Activated CD8-positive, alpha-beta T cell treated with anti-CD3 and anti-CD28 coated beads for 36 hours (primary cell): Measurements from ENCODE around the gene VPS9D1. TPM values are rescaled to one million over a fixed set of nuclear protein-coding genes. Genes with fewer than 3 reads are reported as not detected.

ENCODE experiments used
- ATAC-seq: fragments of 200-7000 bp; cut with Tn5 transposase; one replicate; pipeline ENCODE4 v1.10.0; 2021; ENCODE audit warnings: mild to moderate bottlenecking, moderate library complexity
- CTCF ChIA-PET: fragments of 350-600 bp; sonication (Branson Sonifier 250); formaldehyde crosslinking; loops from one replicate; lab custom pipeline; 2021; ENCODE audit warnings: antibody characterized with exemption; lab: Charles Lee
- POLR2A ChIA-PET: fragments of 350-600 bp; sonication (Branson Sonifier 250); formaldehyde crosslinking; loops from one replicate; lab custom pipeline; 2021; ENCODE audit warnings: antibody characterized with exemption; lab: Charles Lee
- DNase-seq: peaks from one replicate; pipeline ENCODE4 v3.0.0-alpha.2; 2020
- H3K27ac Mint-ChIP-seq: one replicate; pipeline ENCODE4 v1.8.0; 2021; ENCODE audit warnings: mild to moderate bottlenecking, mixed read lengths
- H3K27me3 Mint-ChIP-seq: one replicate; pipeline ENCODE4 v1.8.0; 2021; ENCODE audit warnings: mixed read lengths
- H3K36me3 Mint-ChIP-seq: one replicate; pipeline ENCODE4 v1.8.0; 2021; ENCODE audit warnings: low read depth, mixed read lengths
- H3K4me1 Mint-ChIP-seq: one replicate; pipeline ENCODE4 v1.8.0; 2021; ENCODE audit warnings: low read depth, mixed read lengths
- H3K4me3 Mint-ChIP-seq: one replicate; pipeline ENCODE4 v1.8.0; 2021; ENCODE audit warnings: mild to moderate bottlenecking, moderate library complexity, mixed read lengths
- H3K9me3 Mint-ChIP-seq: one replicate; pipeline ENCODE4 v1.8.0; 2021; ENCODE audit warnings: mixed read lengths
- intact Hi-C: fragments of 100-400 bp; cut with micrococcal nuclease; formaldehyde crosslinking; loops from one replicate; pipeline ENCODE4 v1.10.0; 2022
- total RNA-seq, 2 experiments: library from RNA; stranded (reverse); gene quantifications; one replicate each; pipeline ENCODE4 v1.2.3, GENCODE V29; 2021
- TF ChIP-seq, protein P1 (sequence below): fragments of 200-600 bp; IDR thresholded peaks from one replicate; pipeline ENCODE4 v1.8.0; 2022; ENCODE audit warnings: antibody characterized with exemption, mild to moderate bottlenecking

The VPS9D1 gene
- total RNA-seq, 2 experiments from 2014 or later, result 1.5 to 1.6 TPM

DNA sequence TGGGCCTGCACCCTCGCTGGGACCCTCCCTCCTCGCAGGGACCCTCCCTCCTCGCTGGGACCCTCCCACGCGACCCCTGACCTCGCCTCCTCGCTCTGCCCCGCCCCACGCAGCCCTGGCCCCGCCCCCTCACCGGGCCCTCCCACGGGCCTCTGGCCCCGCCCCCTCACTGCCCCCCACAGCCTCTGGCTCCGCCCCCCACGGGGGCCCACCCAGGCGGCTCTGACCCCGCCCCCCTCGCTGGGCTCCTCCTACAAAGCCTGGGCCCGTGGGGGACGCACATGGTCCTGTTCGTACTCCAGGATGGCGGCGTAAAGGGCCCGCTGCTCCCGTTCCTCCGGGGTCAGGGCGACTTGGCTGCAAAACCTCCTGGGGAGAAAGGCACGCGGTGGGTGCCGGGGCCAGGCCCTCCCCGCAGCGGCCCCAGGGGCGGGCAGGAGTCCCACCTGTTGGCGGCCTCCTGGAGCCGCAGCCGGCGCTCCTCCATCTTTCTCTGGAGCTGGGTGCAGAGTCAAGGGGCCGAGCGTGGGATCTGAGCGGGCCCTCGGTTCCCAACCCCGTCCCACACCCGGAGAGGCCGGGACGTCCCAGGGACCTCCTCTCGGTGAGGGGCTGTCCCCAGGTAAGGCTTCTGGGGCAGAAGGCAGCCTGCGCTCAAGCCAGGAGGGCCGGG lies 9.0 kb downstream of the VPS9D1 start:
- Mint-ChIP-seq H3K27me3 (no peaks in the 10 kb centered on the region), H3K4me1 (peaks cover 6% of the 10 kb centered on the region), H3K4me3 (peak overlapping the region; percentile 78), H3K36me3 (peaks cover 22% of the 10 kb centered on the region), H3K9me3 (no peaks in the 10 kb centered on the region), H3K27ac (peak overlapping the region; percentile 57)
- DNase-seq, result peak; percentile 81
- ATAC-seq, result peak; percentile 92
- CTCF ChIA-PET, result interaction anchor here (1.2 to 3.8 kb wide), 2 partner anchors 12 kb away, joined by 4 to 28 read pairs; partner anchors contain the start of gene SPATA2L
- TF ChIP-seq, protein P1, sequence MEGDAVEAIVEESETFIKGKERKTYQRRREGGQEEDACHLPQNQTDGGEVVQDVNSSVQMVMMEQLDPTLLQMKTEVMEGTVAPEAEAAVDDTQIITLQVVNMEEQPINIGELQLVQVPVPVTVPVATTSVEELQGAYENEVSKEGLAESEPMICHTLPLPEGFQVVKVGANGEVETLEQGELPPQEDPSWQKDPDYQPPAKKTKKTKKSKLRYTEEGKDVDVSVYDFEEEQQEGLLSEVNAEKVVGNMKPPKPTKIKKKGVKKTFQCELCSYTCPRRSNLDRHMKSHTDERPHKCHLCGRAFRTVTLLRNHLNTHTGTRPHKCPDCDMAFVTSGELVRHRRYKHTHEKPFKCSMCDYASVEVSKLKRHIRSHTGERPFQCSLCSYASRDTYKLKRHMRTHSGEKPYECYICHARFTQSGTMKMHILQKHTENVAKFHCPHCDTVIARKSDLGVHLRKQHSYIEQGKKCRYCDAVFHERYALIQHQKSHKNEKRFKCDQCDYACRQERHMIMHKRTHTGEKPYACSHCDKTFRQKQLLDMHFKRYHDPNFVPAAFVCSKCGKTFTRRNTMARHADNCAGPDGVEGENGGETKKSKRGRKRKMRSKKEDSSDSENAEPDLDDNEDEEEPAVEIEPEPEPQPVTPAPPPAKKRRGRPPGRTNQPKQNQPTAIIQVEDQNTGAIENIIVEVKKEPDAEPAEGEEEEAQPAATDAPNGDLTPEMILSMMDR, result no peak
- intact Hi-C loops, result no loop called here
- POLR2A ChIA-PET, result interaction anchor here (1.1 to 2.2 kb wide), 6 partner anchors 10 to 199 kb away, joined by 3 to 6 read pairs (median 4); partner anchors contain the start of gene SPATA2L

DNA sequence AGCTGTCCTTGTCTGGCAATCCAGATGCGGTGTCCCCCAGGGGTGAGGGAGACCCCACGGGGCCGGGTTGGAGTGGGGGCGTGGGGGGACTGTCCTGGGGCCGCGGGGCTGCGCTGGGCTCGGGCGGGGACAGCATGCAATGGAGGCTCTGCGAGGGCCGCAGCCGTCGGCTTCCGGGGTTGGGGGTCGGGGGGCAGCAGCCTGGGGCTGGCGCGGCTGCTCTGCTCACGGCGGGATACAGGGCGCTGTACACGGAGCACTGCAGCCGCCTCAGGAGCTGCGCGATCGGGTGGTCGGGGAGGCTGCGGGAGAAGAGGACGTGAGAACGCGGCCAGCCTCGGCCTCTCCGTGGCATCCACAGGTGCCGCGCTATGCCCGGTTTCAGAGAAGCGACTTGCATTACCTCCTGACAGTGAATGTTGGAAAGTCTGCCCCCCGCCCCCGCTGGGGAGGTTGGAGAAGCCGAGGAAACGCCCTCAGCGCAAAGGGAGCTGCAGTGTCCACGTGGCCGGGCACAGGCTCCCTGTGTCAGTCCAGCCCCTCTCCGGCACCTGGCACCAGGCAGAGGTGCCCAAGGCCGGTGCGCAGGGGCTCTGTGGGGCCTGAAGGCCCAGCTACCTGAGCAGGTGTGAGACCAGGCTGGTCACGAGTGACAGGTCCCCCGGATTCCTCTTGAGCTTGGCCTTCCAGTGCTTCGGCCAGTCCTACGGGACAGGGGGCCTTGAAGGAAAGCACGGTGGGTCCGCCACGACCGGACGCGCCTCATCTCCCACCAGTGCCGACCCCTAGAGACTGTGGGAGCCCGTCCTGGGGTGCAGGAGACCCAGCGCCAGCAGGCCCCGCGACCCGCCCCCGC lies 9.8 kb downstream of the VPS9D1 start:
- intact Hi-C loops, result no loop called here
- Mint-ChIP-seq H3K27me3 (no peaks in the 10 kb centered on the region), H3K4me3 (no peak overlapping the region), H3K4me1 (peaks cover 9% of the 10 kb centered on the region), H3K36me3 (peaks cover 17% of the 10 kb centered on the region), H3K27ac (no peak overlapping the region), H3K9me3 (no peaks in the 10 kb centered on the region)
- POLR2A ChIA-PET, result interaction anchor here (0.6 to 1.4 kb wide), 6 partner anchors 9 to 200 kb away, joined by 3 to 7 read pairs (median 4); partner anchors contain the start of genes SPATA2L and VPS9D1
- peak; percentile 3 for ATAC-seq
- no peak for DNase-seq
- TF ChIP-seq, protein P1, result no peak
- CTCF ChIA-PET, result interaction anchor here (0.9 to 3.8 kb wide), 4 partner anchors 11 to 150 kb away, joined by 3 to 28 read pairs (median 4); partner anchors contain the start of gene SPATA2L

DNA sequence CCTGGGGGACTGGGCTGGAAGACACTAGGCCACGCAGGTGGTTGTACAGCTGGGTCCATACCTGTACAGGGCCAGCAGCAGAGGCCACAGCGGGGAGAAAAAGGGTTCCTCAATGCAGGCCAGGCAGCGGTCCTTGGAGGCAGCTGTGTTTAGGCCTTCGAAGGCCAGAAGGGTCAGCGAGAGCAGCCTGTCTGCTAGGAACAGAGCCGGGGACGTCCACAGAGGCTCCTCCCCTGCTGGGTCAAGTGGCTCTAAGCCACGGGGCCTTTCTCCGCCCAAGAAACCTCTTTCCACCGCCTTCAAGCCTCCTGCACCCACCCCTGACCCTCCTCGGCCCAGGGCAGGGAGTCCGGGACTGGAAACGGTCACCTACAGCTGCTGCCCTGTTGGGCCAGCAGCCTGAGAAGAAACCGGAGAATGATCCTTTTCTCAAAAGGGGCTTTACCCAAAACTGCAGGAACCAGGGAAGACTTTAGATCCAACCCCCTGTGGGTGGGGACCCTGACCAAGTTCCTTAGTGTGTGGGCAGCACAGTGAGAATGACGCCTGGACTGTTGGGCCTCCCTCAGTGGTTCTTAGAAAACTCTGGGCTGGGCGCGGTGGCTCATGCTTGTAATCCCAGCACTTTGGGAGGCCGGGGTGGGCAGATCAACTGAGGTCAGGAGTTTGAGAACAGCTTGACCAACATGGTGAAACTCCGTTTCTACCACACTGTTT lies 10.8 kb downstream of the VPS9D1 start:
- intact Hi-C loops, result loop anchor here (10.0 kb wide), 1 partner anchor 85 kb away; no protein-coding TSS in a partner anchor
- H3K27me3 Mint-ChIP-seq, result no peaks in the 10 kb centered on the region
- CTCF ChIA-PET, result interaction anchor here (0.9 to 3.8 kb wide), 4 partner anchors 10 to 151 kb away, joined by 3 to 28 read pairs (median 4); partner anchors contain the start of gene SPATA2L
- no peak for ATAC-seq
- no peak for DNase-seq
- peak overlapping the region; percentile 21 for H3K4me3 Mint-ChIP-seq
- TF ChIP-seq, protein P1, result no peak
- no peaks in the 10 kb centered on the region for H3K9me3 Mint-ChIP-seq
- POLR2A ChIA-PET, result interaction anchor here (1.1 to 1.4 kb wide), 5 partner anchors 9 to 80 kb away, joined by 3 to 7 read pairs (median 5); partner anchors contain the start of genes SPATA2L and VPS9D1
- H3K4me1 Mint-ChIP-seq, result peaks cover 8% of the 10 kb centered on the region
- H3K36me3 Mint-ChIP-seq, result peaks cover 15% of the 10 kb centered on the region
- H3K27ac Mint-ChIP-seq, result no peak overlapping the region

- H3K36me3 Mint-ChIP-seq, result peaks cover 8% of the 10 kb centered on the region
- DNase-seq, result no peak
- no peaks in the 10 kb centered on the region for H3K9me3 Mint-ChIP-seq
- H3K4me1 Mint-ChIP-seq, result peaks cover 5% of the 10 kb centered on the region
- ChIA-PET CTCF (interaction anchor here (2.0 to 3.8 kb wide), 2 partner anchors 9 to 152 kb away, joined by 12 to 28 read pairs; partner anchors contain the start of gene SPATA2L), POLR2A (interaction anchor here (1.2 to 1.3 kb wide), 2 partner anchors 9 to 15 kb away, joined by 4 to 5 read pairs; no protein-coding TSS in a partner anchor)
- H3K4me3 Mint-ChIP-seq, result no peak overlapping the region
- no peaks in the 10 kb centered on the region for H3K27me3 Mint-ChIP-seq
- intact Hi-C loops, result loop anchor here (10.0 kb wide), 1 partner anchor 86 kb away; no protein-coding TSS in a partner anchor
- no peak overlapping the region for H3K27ac Mint-ChIP-seq
- no peak for ATAC-seq
- TF ChIP-seq, protein P1, result no peak
Measured at GRCh38 chr16:89709166-89709565, 11.5 kb downstream of the VPS9D1 start.
